ENCODE results near the gene TGDS.

TGDS gene

GRCh38 chr13:94588541-94588940 lies 7.4 kb downstream of the TGDS start:
- Histone ChIP-seq H3K79me2 (ENCODE audit: low read length) (peaks cover 30% of the 10 kb centered on the region), H3K4me3 (ENCODE audit: low read length) (no peak overlapping the region), H3K27me3 (replicated peaks; ENCODE audit: insufficient read depth, low read length) (no peaks in the 10 kb centered on the region), H3K9ac (ENCODE audit: low read length) (no peak overlapping the region), H3K9me3 (replicated peaks; ENCODE audit: insufficient read depth, low read length) (no peaks in the 10 kb centered on the region), H3K9me2 (replicated peaks; ENCODE audit: insufficient read depth, low read length) (no peaks in the 10 kb centered on the region), H4K20me1 (ENCODE audit: insufficient read depth, low read length) (no peaks in the 10 kb centered on the region), H3K4me2 (ENCODE audit: low read depth, low read length) (no peak overlapping the region), H3K27ac (ENCODE audit: low read length) (no peak overlapping the region), H3K4me1 (ENCODE audit: low read length) (peaks cover 10% of the 10 kb centered on the region), H3K36me3 (replicated peaks; ENCODE audit: insufficient read depth, low read length) (peaks cover 4% of the 10 kb centered on the region; the same call in 1 of the 2 replicates), H3F3A (ENCODE audit: insufficient read depth, low read length) (peaks cover 9% of the 10 kb centered on the region), H2AFZ (ENCODE audit: low read length) (no peak overlapping the region)
- no peak for DNase-seq
- TF ChIP-seq CTCF (IDR thresholded peaks at IDR 0.05; ENCODE audit: low read length): no peak
- no peak for TF ChIP-seq EZH2phosphoT487 (IDR thresholded peaks at IDR 0.05; ENCODE audit: low read length)
- no peak for TF ChIP-seq EZH2 (optimal IDR thresholded peaks at IDR 0.05; ENCODE audit: low read depth, low read length)

- H3K9me2 ChIP-seq (replicated peaks; ENCODE audit: insufficient read depth, low read length): no peaks in the 10 kb centered on the region
Measured at GRCh38 chr13:94586371-94586770, 9.6 kb downstream of the TGDS start.

GRCh38 chr13:94585543-94586101 lies 10.3 kb downstream of the TGDS start:
- H3K9me2 ChIP-seq (replicated peaks; ENCODE audit: insufficient read depth, low read length): no peaks in the 10 kb centered on the region
- H3K27ac ChIP-seq (ENCODE audit: low read length): no peak overlapping the region
- no peak for DNase-seq
- H3K4me2 ChIP-seq (ENCODE audit: low read depth, low read length): no peak overlapping the region
- H3F3A ChIP-seq (ENCODE audit: insufficient read depth, low read length): peaks cover 4% of the 10 kb centered on the region; the same call in 1 of the 2 replicates
- H4K20me1 ChIP-seq (ENCODE audit: insufficient read depth, low read length): no peaks in the 10 kb centered on the region
- H3K36me3 ChIP-seq (replicated peaks; ENCODE audit: insufficient read depth, low read length): peaks cover 9% of the 10 kb centered on the region
- H3K9me3 ChIP-seq (replicated peaks; ENCODE audit: insufficient read depth, low read length): no peaks in the 10 kb centered on the region
- H2AFZ ChIP-seq (ENCODE audit: low read length): no peak overlapping the region
- H3K4me3 ChIP-seq (ENCODE audit: low read length): no peak overlapping the region
- peaks cover 20% of the 10 kb centered on the region for H3K79me2 ChIP-seq (ENCODE audit: low read length)
- no peaks in the 10 kb centered on the region for H3K27me3 ChIP-seq (replicated peaks; ENCODE audit: insufficient read depth, low read length)
- peaks cover 3% of the 10 kb centered on the region for H3K4me1 ChIP-seq (ENCODE audit: low read length)
- no peak overlapping the region for H3K9ac ChIP-seq (ENCODE audit: low read length)
- no peak for TF ChIP-seq CTCF (IDR thresholded peaks at IDR 0.05; ENCODE audit: low read length)
- no peak for TF ChIP-seq EZH2 (optimal IDR thresholded peaks at IDR 0.05; ENCODE audit: low read depth, low read length)
- TF ChIP-seq EZH2phosphoT487 (IDR thresholded peaks at IDR 0.05; ENCODE audit: low read length): no peak

More at GRCh38 chr13:94586371-94586770, 9.6 kb downstream of the TGDS start:
- Histone ChIP-seq H3K9ac (ENCODE audit: low read length) (no peak overlapping the region), H4K20me1 (ENCODE audit: insufficient read depth, low read length) (no peaks in the 10 kb centered on the region), H3K4me2 (ENCODE audit: low read depth, low read length) (no peak overlapping the region), H3K27me3 (replicated peaks; ENCODE audit: insufficient read depth, low read length) (no peaks in the 10 kb centered on the region), H3K4me1 (ENCODE audit: low read length) (peaks cover 10% of the 10 kb centered on the region), H3F3A (ENCODE audit: insufficient read depth, low read length) (peaks cover 9% of the 10 kb centered on the region), H3K4me3 (ENCODE audit: low read length) (no peak overlapping the region), H3K27ac (ENCODE audit: low read length) (no peak overlapping the region), H2AFZ (ENCODE audit: low read length) (no peak overlapping the region), H3K9me3 (replicated peaks; ENCODE audit: insufficient read depth, low read length) (no peaks in the 10 kb centered on the region), H3K36me3 (replicated peaks; ENCODE audit: insufficient read depth, low read length) (peaks cover 4% of the 10 kb centered on the region), H3K79me2 (ENCODE audit: low read length) (peaks cover 20% of the 10 kb centered on the region)
- TF ChIP-seq EZH2 (optimal IDR thresholded peaks at IDR 0.05; ENCODE audit: low read depth, low read length) (no peak), CTCF (IDR thresholded peaks at IDR 0.05; ENCODE audit: low read length) (no peak), EZH2phosphoT487 (IDR thresholded peaks at IDR 0.05; ENCODE audit: low read length) (no peak)
- no peak for DNase-seq

Data from MM.1S (cell line).